CD4-positive, alpha-beta T cell treated with Interleukin-4 for 1 hour (primary cell): ENCODE results near the gene TJP3.
A peak's percentile ranks its signal among the peaks of the same experiment; 100 is the strongest.

Experiments used
- DNase-seq, 2 donors: peaks; one replicate each; pipeline ENCODE4 v3.0.0-alpha.2; 2020 to 2022

The TJP3 gene

GRCh38 chr19:3691372-3691716 is 16.8 kb upstream of the TJP3 start:
- DNase-seq = no peak

- no peak for DNase-seq
Measured at GRCh38 chr19:3691726-3692125, 16.5 kb upstream of the TJP3 start.

- DNase-seq = peak; percentile 44 to 51
Measured at GRCh38 chr19:3692141-3693024, 15.8 kb upstream of the TJP3 start.

GRCh38 chr19:3693025-3693925 is 14.9 kb upstream of the TJP3 start:
- no peak for DNase-seq

- DNase-seq = no peak
Measured at GRCh38 chr19:3694361-3695123, 13.6 kb upstream of the TJP3 start.

- no peak for DNase-seq
Measured at GRCh38 chr19:3695124-3695733, 13.0 kb upstream of the TJP3 start.

GRCh38 chr19:3695986-3696659 is 12.1 kb upstream of the TJP3 start:
- DNase-seq = no peak

GRCh38 chr19:3696660-3696995 is 11.6 kb upstream of the TJP3 start:
- no peak for DNase-seq

- DNase-seq = no peak
Measured at GRCh38 chr19:3697094-3697493, 11.1 kb upstream of the TJP3 start.

- no peak for DNase-seq
Measured at GRCh38 chr19:3697671-3698385, 10.4 kb upstream of the TJP3 start.

GRCh38 chr19:3698386-3698950 is 9.7 kb upstream of the TJP3 start:
- no peak for DNase-seq

- peak in 1 of 2 donors; percentile 35 for DNase-seq
Measured at GRCh38 chr19:3698974-3699740, 9.0 kb upstream of the TJP3 start.

- no peak for DNase-seq
Measured at GRCh38 chr19:3699741-3700241, 8.4 kb upstream of the TJP3 start.

GRCh38 chr19:3700242-3701032 is 7.7 kb upstream of the TJP3 start, which contains the start of gene PIP5K1C:
TSS of gene PIP5K1C (minus strand) at chr19:3700468. CDS start at chr19:3700390, 78 bp downstream.
- DNase-seq = peak; percentile 90 to 92

- DNase-seq = no peak
Measured at GRCh38 chr19:3701200-3701599, 7.0 kb upstream of the TJP3 start.

- DNase-seq = no peak
Measured at GRCh38 chr19:3707868-3708206, 347 bp upstream of the TJP3 start.

GRCh38 chr19:3710265-3710812 is 2.2 kb downstream of the TJP3 start:
- peak in 1 of 2 donors; percentile 78 for DNase-seq

GRCh38 chr19:3712663-3713611 is 4.8 kb downstream of the TJP3 start:
- DNase-seq = no peak
